H1 (cell line): Measurements from ENCODE around the gene TNFRSF13B. TPM values are rescaled to one million over a fixed set of nuclear protein-coding genes. Genes with fewer than 3 reads are reported as not detected.

Experiments used
- CHD7 ChIP-seq: fragments of 300-600 bp; sonication (generic); IDR thresholded peaks from 2 replicates; pipeline ENCODE4 v1.7.1; 2012; ENCODE audit warnings: low read length, moderate library complexity, mild to moderate bottlenecking, inconsistent platforms; ENCODE audit not compliant: insufficient replicate concordance
- MAFK ChIP-seq: IDR thresholded peaks from 2 replicates; pipeline ENCODE4 v1.6.1; 2012; ENCODE audit warnings: low read depth, mild to moderate bottlenecking, improper control_type of control experiment, low read length
- polyA plus RNA-seq, 7 experiments: library from polyadenylated mRNA; depleted of rRNA in 3 of 7; stranded (reverse) in 5 of 7; unstranded in 2 of 7; fragments of >200 nt in 5 of 7; fragments of 200-250 nt in 2 of 7; gene quantifications; 1 replicate in 5 of 7; 2 replicates in 1 of 7; 4 replicates in 1 of 7; pipeline versions ENCODE4 v1.2.1 to v1.2.3, GENCODE V29; 2011 to 2013; ENCODE audit warnings: missing spikeins in 2 of 7, mixed read lengths in 2 of 7
- total RNA-seq: library from RNA; stranded (reverse); fragmentation: NEBNext Ultra II Directional; extraction: Animal tissue kit (Norgen Biotek cat#: 25700); gene quantifications from 2 replicates; pipeline ENCODE4 v1.2.1, GENCODE V29; 2021

Gene TNFRSF13B
- total and polyA plus RNA-seq, 2 of the 8 experiments (the other 6 are each of a cell fraction or from before 2014, with no cell fraction given) = not detected

GRCh38 chr17:16972346-16972745 lies 428 bp upstream of the TNFRSF13B start (continued):
- TF ChIP-seq CHD7 = no peak
- no peak for TF ChIP-seq MAFK
- TF ChIP-seq, all 59 proteins: peak for 0
